ENCODE data around the gene CCNDBP1. TPM values are rescaled to one million over a fixed set of nuclear protein-coding genes. Genes with fewer than 3 reads are reported as not detected.
"Not testable (repeated sequence)": the region's sequence is repeated elsewhere in the genome, so short reads cannot be mapped to it uniquely, and the experiment has no call there.

Gene CCNDBP1
- total and polyA plus RNA-seq, 2 donors from 2014 or later, result 56.8 to 64.3 TPM

GRCh38 chr15:43168192-43169107, 16.8 kb upstream of the CCNDBP1 start:
- no peaks in the 10 kb centered on the region for H3K27me3 ChIP-seq (ENCODE audit: control insufficient read depth, insufficient read depth, low read length)
- no peaks in the 10 kb centered on the region for H3K9me3 ChIP-seq (ENCODE audit: control insufficient read depth in 2 of 3, insufficient read depth in 1 of 3, low read length in 3 of 3)
- H3K4me1 ChIP-seq (ENCODE audit: control insufficient read depth in 2 of 3, insufficient read depth in 2 of 3, low read depth in 1 of 3, low read length in 3 of 3), result peaks cover 0 to 3% (median 0%) of the 10 kb centered on the region in 3 donors
- no peak overlapping the region for H3K4me3 ChIP-seq (ENCODE audit: low read length in 3 of 3)
- H3K27ac ChIP-seq (ENCODE audit: low read depth in 2 of 2, low read length in 2 of 2), result no peak overlapping the region
- no peaks in the 10 kb centered on the region for H3K36me3 ChIP-seq (ENCODE audit: control insufficient read depth in 2 of 3, insufficient read depth in 3 of 3, low read length in 3 of 3)
- DNase-seq, result no peak
- no peak overlapping the region for H3K9ac ChIP-seq (ENCODE audit: low read length in 3 of 3)
- intact Hi-C loops (cut with DNase I), result no loop called here
- TF ChIP-seq CTCF (IDR thresholded peaks at IDR 0.05; ENCODE audit: borderline replicate concordance, extremely low read depth, insufficient read depth), result no peak
- FAIRE-seq, result no peak

- FAIRE-seq (no peak), DNase-seq (no peak)
- no peak for TF ChIP-seq CTCF (IDR thresholded peaks at IDR 0.05; ENCODE audit: borderline replicate concordance, extremely low read depth, insufficient read depth)
- H3K9me3 ChIP-seq (ENCODE audit: control insufficient read depth in 2 of 3, insufficient read depth in 1 of 3, low read length in 3 of 3), result no peaks in the 10 kb centered on the region
- H3K27ac ChIP-seq (ENCODE audit: low read depth in 2 of 2, low read length in 2 of 2), result no peak overlapping the region
- no peak overlapping the region for H3K9ac ChIP-seq (ENCODE audit: low read length in 3 of 3)
- peaks cover 0 to 4% (median 0%) of the 10 kb centered on the region in 3 donors for H3K36me3 ChIP-seq (ENCODE audit: control insufficient read depth in 2 of 3, insufficient read depth in 3 of 3, low read length in 3 of 3)
- H3K27me3 ChIP-seq (ENCODE audit: control insufficient read depth, insufficient read depth, low read length), result no peaks in the 10 kb centered on the region
- peaks cover 0 to 3% (median 0%) of the 10 kb centered on the region in 3 donors for H3K4me1 ChIP-seq (ENCODE audit: control insufficient read depth in 2 of 3, insufficient read depth in 2 of 3, low read depth in 1 of 3, low read length in 3 of 3)
- intact Hi-C loops (cut with DNase I), result no loop called here
- H3K4me3 ChIP-seq (ENCODE audit: low read length in 3 of 3), result no peak overlapping the region
Observed at GRCh38 chr15:43169888-43170287, 15.3 kb upstream of the CCNDBP1 start.

- FAIRE-seq; H3K27me3 ChIP-seq (ENCODE audit: control insufficient read depth, insufficient read depth, low read length); H3K4me1 ChIP-seq (ENCODE audit: control insufficient read depth in 2 of 3, insufficient read depth in 2 of 3, low read depth in 1 of 3, low read length in 3 of 3); H3K9me3 ChIP-seq (ENCODE audit: control insufficient read depth in 2 of 3, insufficient read depth in 1 of 3, low read length in 3 of 3); H3K27ac ChIP-seq (ENCODE audit: low read depth in 2 of 2, low read length in 2 of 2); H3K9ac ChIP-seq (ENCODE audit: low read length in 3 of 3); DNase-seq; H3K4me3 ChIP-seq (ENCODE audit: low read length in 3 of 3); intact Hi-C loops (cut with DNase I): not testable (repeated sequence)
- H3K36me3 ChIP-seq (ENCODE audit: control insufficient read depth in 2 of 3, insufficient read depth in 3 of 3, low read length in 3 of 3), result peaks cover 0 to 13% (median 0%) of the 10 kb centered on the region in 3 donors
Observed at GRCh38 chr15:43175656-43176309, 9.4 kb upstream of the CCNDBP1 start.

- H3K4me1 ChIP-seq (ENCODE audit: control insufficient read depth in 2 of 3, insufficient read depth in 2 of 3, low read depth in 1 of 3, low read length in 3 of 3); FAIRE-seq; DNase-seq; H3K27me3 ChIP-seq (ENCODE audit: control insufficient read depth, insufficient read depth, low read length); H3K9me3 ChIP-seq (ENCODE audit: control insufficient read depth in 2 of 3, insufficient read depth in 1 of 3, low read length in 3 of 3); H3K27ac ChIP-seq (ENCODE audit: low read depth in 2 of 2, low read length in 2 of 2); H3K9ac ChIP-seq (ENCODE audit: low read length in 3 of 3); intact Hi-C loops (cut with DNase I); H3K4me3 ChIP-seq (ENCODE audit: low read length in 3 of 3): not testable (repeated sequence)
- H3K36me3 ChIP-seq (ENCODE audit: control insufficient read depth in 2 of 3, insufficient read depth in 3 of 3, low read length in 3 of 3), result peaks cover 0 to 13% (median 0%) of the 10 kb centered on the region in 3 donors
Observed at GRCh38 chr15:43177147-43177546, 8.1 kb upstream of the CCNDBP1 start.
